WTC11 (cell line): ENCODE results near the gene P4HB. TPM values are rescaled to one million over a fixed set of nuclear protein-coding genes. Genes with fewer than 3 reads are reported as not detected.

Source experiments
- ATAC-seq: fragments of 200-7000 bp; cut with Tn5 transposase; 2 replicates; pipeline ENCODE4 v1.10.0; 2021; ENCODE audit warnings: mild to moderate bottlenecking, moderate library complexity
- CTCF ChIA-PET: fragments of 300-600 bp; sonication (Branson Sonifier 250); formaldehyde crosslinking; loops from one replicate; lab custom pipeline; 2021; ENCODE audit warnings: antibody characterized with exemption; lab: Charles Lee
- POLR2A ChIA-PET: fragments of 350-600 bp; sonication (Branson Sonifier 250); formaldehyde crosslinking; loops from one replicate; lab custom pipeline; 2021; ENCODE audit warnings: antibody characterized with exemption; lab: Charles Lee
- DNase-seq: peaks from one replicate; pipeline ENCODE4 v3.0.0; 2021; ENCODE audit warnings: low spot score
- H3K27ac Mint-ChIP-seq: 2 replicates; pipeline ENCODE4 v1.8.0; 2021; ENCODE audit warnings: mixed read lengths
- H3K27me3 Mint-ChIP-seq: 2 replicates; pipeline ENCODE4 v1.8.0; 2021; ENCODE audit warnings: low read depth, mild to moderate bottlenecking, moderate library complexity, mixed read lengths
- H3K36me3 Mint-ChIP-seq: 2 replicates; pipeline ENCODE4 v1.8.0; 2021; ENCODE audit warnings: mixed read lengths
- H3K4me1 Mint-ChIP-seq: 2 replicates; pipeline ENCODE4 v1.8.0; 2022; ENCODE audit warnings: mixed read lengths
- H3K4me3 Mint-ChIP-seq: 2 replicates; pipeline ENCODE4 v1.8.0; 2021; ENCODE audit warnings: mild to moderate bottlenecking, moderate library complexity, mixed read lengths
- H3K9me3 Mint-ChIP-seq: 2 replicates; pipeline ENCODE4 v1.8.0; 2021; ENCODE audit warnings: mixed read lengths
- CDX4 ChIP-seq: fragments of 250-450 bp; sonication (Bioruptor Pico); IDR thresholded peaks from 2 replicates; pipeline ENCODE4 v1.9.0; 2021; ENCODE audit warnings: moderate library complexity, mild to moderate bottlenecking, inconsistent platforms, borderline replicate concordance
- E2F4 ChIP-seq: sonication (generic); formaldehyde crosslinking; IDR thresholded peaks from 2 replicates; pipeline ENCODE4 v1.8.1; 2022; ENCODE audit warnings: low read depth, mild to moderate bottlenecking, moderate library complexity, missing genetic modification reagents, borderline replicate concordance
- E2F5 ChIP-seq: sonication (generic); formaldehyde crosslinking; IDR thresholded peaks from 2 replicates; pipeline ENCODE4 v1.8.1; 2022; ENCODE audit warnings: mild to moderate bottlenecking, moderate library complexity, missing genetic modification reagents
- FOXJ3 ChIP-seq: sonication (generic); formaldehyde crosslinking; IDR thresholded peaks from 2 replicates; pipeline ENCODE4 v1.9.0; 2021; ENCODE audit warnings: missing genetic modification reagents, mild to moderate bottlenecking, borderline replicate concordance
- FOXP4 ChIP-seq: sonication (generic); formaldehyde crosslinking; IDR thresholded peaks from 2 replicates; pipeline ENCODE4 v1.8.0; 2022; ENCODE audit warnings: mild to moderate bottlenecking, missing genetic modification reagents
- GABPB1 ChIP-seq: sonication (generic); formaldehyde crosslinking; IDR thresholded peaks from 2 replicates; pipeline ENCODE4 v1.8.1; 2023; ENCODE audit warnings: mild to moderate bottlenecking, missing genetic modification reagents
- HMGA2 ChIP-seq: fragments of 250-450 bp; sonication (Bioruptor Pico); IDR thresholded peaks from 2 replicates; pipeline ENCODE4 v1.4.0; 2021; ENCODE audit warnings: mild to moderate bottlenecking, moderate library complexity
- MAX ChIP-seq: sonication (generic); formaldehyde crosslinking; IDR thresholded peaks from 2 replicates; pipeline ENCODE4 v1.8.0; 2022; ENCODE audit warnings: mild to moderate bottlenecking, missing genetic modification reagents
- NFATC4 ChIP-seq: fragments of 250-450 bp; sonication (Bioruptor Pico); IDR thresholded peaks from 2 replicates; pipeline ENCODE4 v1.9.0; 2021; ENCODE audit warnings: mild to moderate bottlenecking
- NR1H2 ChIP-seq: sonication (generic); formaldehyde crosslinking; IDR thresholded peaks from 2 replicates; pipeline ENCODE4 v1.9.0; 2021; ENCODE audit warnings: mild to moderate bottlenecking, moderate library complexity, missing genetic modification reagents
- PRDM15 ChIP-seq: sonication (generic); formaldehyde crosslinking; IDR thresholded peaks from 2 replicates; pipeline ENCODE4 v1.8.0; 2022; ENCODE audit warnings: missing genetic modification reagents
- TP53 ChIP-seq: sonication (generic); formaldehyde crosslinking; IDR thresholded peaks from 2 replicates; pipeline ENCODE4 v1.8.1; 2023; ENCODE audit warnings: mild to moderate bottlenecking, missing genetic modification reagents
- ZBTB21 ChIP-seq: sonication (generic); formaldehyde crosslinking; IDR thresholded peaks from 2 replicates; pipeline ENCODE4 v1.8.1; 2023; ENCODE audit warnings: mild to moderate bottlenecking, missing genetic modification reagents, borderline replicate concordance
- ZNF121 ChIP-seq: sonication (generic); formaldehyde crosslinking; IDR thresholded peaks from 2 replicates; pipeline ENCODE4 v1.8.0; 2023; ENCODE audit warnings: missing genetic modification reagents
- ZNF138 ChIP-seq: sonication (generic); formaldehyde crosslinking; conservative IDR thresholded peaks from 2 replicates; pipeline ENCODE4 v1.8.1; 2022; ENCODE audit warnings: mild to moderate bottlenecking, moderate library complexity, missing genetic modification reagents
- ZNF263 ChIP-seq: sonication (generic); formaldehyde crosslinking; IDR thresholded peaks from 2 replicates; pipeline ENCODE4 v1.8.1; 2022; ENCODE audit warnings: low read depth, mild to moderate bottlenecking, moderate library complexity, missing genetic modification reagents
- ZNF416 ChIP-seq: fragments of 250-450 bp; sonication (Bioruptor Pico); IDR thresholded peaks from 2 replicates; pipeline ENCODE4 v1.9.0; 2021; ENCODE audit warnings: mild to moderate bottlenecking, inconsistent platforms
- ZNF423 ChIP-seq: fragments of 250-450 bp; sonication (Bioruptor Pico); IDR thresholded peaks from 2 replicates; pipeline ENCODE4 v2.1.2; 2022; ENCODE audit warnings: mild to moderate bottlenecking, moderate library complexity
- total RNA-seq: library from RNA; stranded (reverse); gene quantifications from 3 replicates; pipeline ENCODE4 v1.2.3, GENCODE V29; 2021
- TF ChIP-seq, protein P1 (sequence below): sonication (generic); formaldehyde crosslinking; IDR thresholded peaks from 2 replicates; pipeline ENCODE4 v1.8.1; 2023; ENCODE audit warnings: mild to moderate bottlenecking, missing genetic modification reagents, moderate library complexity

Gene P4HB
- total RNA-seq, 1 experiment from 2014 or later, result 380 TPM

DNA sequence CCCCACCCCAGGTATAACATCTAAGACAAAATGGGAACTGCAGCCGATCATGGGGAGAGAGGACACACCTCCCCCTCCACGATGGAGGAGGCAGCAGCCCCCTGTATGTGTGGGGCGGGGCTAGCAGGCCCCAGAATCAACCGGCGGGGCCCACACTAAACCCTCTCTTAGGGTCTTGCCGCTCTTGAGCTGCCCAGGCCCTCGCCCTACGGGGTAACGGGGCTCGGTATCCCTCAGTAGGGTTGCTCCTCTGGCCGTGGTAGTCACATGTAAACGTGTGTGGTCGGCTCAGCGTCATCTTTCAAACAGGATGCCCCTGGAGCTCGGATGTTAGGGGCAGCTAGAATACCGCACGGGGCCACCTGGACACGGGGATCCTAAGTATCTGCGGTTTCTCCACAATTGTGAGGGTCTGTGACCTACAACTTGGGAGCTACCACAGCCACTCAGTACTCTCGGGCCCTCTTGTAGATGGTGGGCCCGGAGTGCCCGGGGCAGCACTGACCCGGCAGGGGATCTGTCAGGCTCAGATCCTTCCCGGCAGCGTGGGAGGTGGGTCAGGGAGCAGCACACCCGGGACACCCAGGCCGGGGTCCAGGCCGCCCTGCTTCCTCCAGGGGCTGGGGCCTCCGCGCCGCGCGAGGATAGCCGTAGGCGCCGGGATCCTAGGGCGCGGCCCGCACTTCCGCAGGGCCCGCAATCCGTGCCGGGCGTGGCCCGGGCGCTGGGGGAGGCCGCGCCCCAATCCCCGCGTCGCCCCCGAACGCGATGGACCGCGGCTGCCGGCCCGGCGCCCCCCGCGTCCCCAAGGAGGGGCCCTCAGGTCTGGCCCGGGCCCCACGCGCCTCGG, 10.0 kb upstream of the P4HB start:
- Mint-ChIP-seq H3K36me3 (peaks cover 2% of the 10 kb centered on the region; the same call in 1 of the 2 replicates), H3K27me3 (no peaks in the 10 kb centered on the region; the same call in 1 of the 2 replicates), H3K9me3 (no peaks in the 10 kb centered on the region), H3K4me1 (peaks cover 16% of the 10 kb centered on the region), H3K27ac (peak overlapping the region; percentile 88), H3K4me3 (peak overlapping the region; percentile 76)
- CTCF ChIA-PET, result interaction anchor here (1.0 to 2.3 kb wide), 28 partner anchors 10 to 186 kb away, joined by 3 to 16 read pairs (median 6); partner anchors contain the start of genes ALYREF, ANAPC11, ARL16 and CENPX
- DNase-seq (peak; percentile 34), ATAC-seq (peak; percentile 4)
- POLR2A ChIA-PET, result interaction anchor here (1.2 to 2.6 kb wide), 8 partner anchors 9 to 56 kb away, joined by 3 to 12 read pairs (median 6); partner anchors contain the start of genes ALYREF, ANAPC11, MAFG and NPB
- TF ChIP-seq FOXP4 (CRISPR knock-in tag) (peak; percentile 15; the same call in 1 of the 2 replicates), CDX4 (CRISPR knock-in tag) (no peak), E2F4 (CRISPR knock-in tag) (0 out of 2 replicates have a peak, but pooled peaks have one; percentile 23), ZNF416 (CRISPR knock-in tag) (peak; percentile 58; the same call in 1 of the 2 replicates), TP53 (CRISPR knock-in tag) (0 out of 2 replicates have a peak, but pooled peaks have one; percentile 72)
- TF ChIP-seq, protein P1, sequence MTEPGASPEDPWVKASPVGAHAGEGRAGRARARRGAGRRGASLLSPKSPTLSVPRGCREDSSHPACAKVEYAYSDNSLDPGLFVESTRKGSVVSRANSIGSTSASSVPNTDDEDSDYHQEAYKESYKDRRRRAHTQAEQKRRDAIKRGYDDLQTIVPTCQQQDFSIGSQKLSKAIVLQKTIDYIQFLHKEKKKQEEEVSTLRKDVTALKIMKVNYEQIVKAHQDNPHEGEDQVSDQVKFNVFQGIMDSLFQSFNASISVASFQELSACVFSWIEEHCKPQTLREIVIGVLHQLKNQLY (CRISPR knock-in tag), result no peak

GRCh38 chr17:81869221-81870130, 9.1 kb upstream of the P4HB start:
- ATAC-seq (peak; percentile 22), DNase-seq (peak; percentile 72)
- Mint-ChIP-seq H3K27ac (peak overlapping the region; percentile 88), H3K36me3 (peaks cover 4% of the 10 kb centered on the region; the same call in 1 of the 2 replicates), H3K27me3 (no peaks in the 10 kb centered on the region; the same call in 1 of the 2 replicates), H3K9me3 (no peaks in the 10 kb centered on the region), H3K4me3 (peak overlapping the region; percentile 76), H3K4me1 (peaks cover 16% of the 10 kb centered on the region)
- CTCF ChIA-PET, result interaction anchor here (0.8 to 2.3 kb wide), 35 partner anchors 9 to 185 kb away, joined by 3 to 16 read pairs (median 6); partner anchors contain the start of genes ALYREF, ANAPC11, ARL16 and CENPX
- POLR2A ChIA-PET, result interaction anchor here (1.2 to 2.6 kb wide), 8 partner anchors 8 to 57 kb away, joined by 3 to 12 read pairs (median 6); partner anchors contain the start of genes ALYREF, ANAPC11, MAFG and NPB
- TF ChIP-seq MAX (CRISPR knock-in tag) (no peak), ZBTB21 (CRISPR knock-in tag) (no peak), NR1H2 (no peak), ZNF121 (CRISPR knock-in tag) (0 out of 2 replicates have a peak, but pooled peaks have one; percentile 2), HMGA2 (no peak), ZNF138 (CRISPR knock-in tag) (no peak), E2F5 (CRISPR knock-in tag) (peak; percentile 34; the same call in 1 of the 2 replicates), NFATC4 (CRISPR knock-in tag) (peak; percentile 53; the same call in 1 of the 2 replicates), CDX4 (CRISPR knock-in tag) (no peak), ZNF263 (no peak), GABPB1 (CRISPR knock-in tag) (no peak), PRDM15 (CRISPR knock-in tag) (no peak), FOXJ3 (CRISPR knock-in tag) (no peak), ZNF423 (CRISPR knock-in tag) (peak; percentile 89)
